GM12878 (cell line): Measurements from ENCODE around the gene SLC5A11.

Experiments used
- ASH2L ChIP-seq: fragments of 300-600, 200-600 bp; sonication (generic); IDR thresholded peaks from 2 replicates; pipeline ENCODE4 v1.6.1; 2017; ENCODE audit warnings: low read depth, mild to moderate bottlenecking, borderline replicate concordance
- BCL11A ChIP-seq: IDR thresholded peaks from 2 replicates; pipeline ENCODE4 v1.6.1; 2011; ENCODE audit warnings: low read depth, low read length
- CREB1 ChIP-seq: IDR thresholded peaks from 2 replicates; pipeline ENCODE4 v1.6.1; 2012; ENCODE audit warnings: low read depth, mild to moderate bottlenecking, inconsistent platforms
- EP300 ChIP-seq, 2 experiments: fragments of 150-350 bp in 1 of 2; IDR thresholded peaks; 2 replicates each; pipeline ENCODE4 v1.6.1; 2011 to 2012; ENCODE audit warnings: low read depth in 2 of 2, low read length in 2 of 2, borderline replicate concordance in 1 of 2, improper control_type of control experiment in 1 of 2, inconsistent platforms in 1 of 2; ENCODE audit not compliant: control insufficient read depth in 1 of 2
- POLR2AphosphoS2 ChIP-seq: IDR thresholded peaks from 2 replicates; pipeline ENCODE4 v1.6.1; 2011; ENCODE audit warnings: low read depth, mild to moderate bottlenecking, low read length, improper control_type of control experiment, moderate library complexity
- SMARCA5 ChIP-seq: fragments of 450-650 bp; IDR thresholded peaks from 2 replicates; pipeline ENCODE4 v1.6.1; 2017; ENCODE audit warnings: mild to moderate bottlenecking
- USF1 ChIP-seq: IDR thresholded peaks from 2 replicates; pipeline ENCODE4 v1.6.1; 2011; ENCODE audit warnings: borderline replicate concordance, low read depth, mild to moderate bottlenecking, moderate library complexity, mixed read lengths, low read length; ENCODE audit not compliant: insufficient read depth; ENCODE audit errors: extremely low read length
- WRNIP1 ChIP-seq: IDR thresholded peaks from 2 replicates; pipeline ENCODE4 v1.6.1; 2011; ENCODE audit warnings: low read depth, low read length, improper control_type of control experiment, borderline replicate concordance
- YY1 ChIP-seq: IDR thresholded peaks from 2 replicates; pipeline ENCODE4 v1.6.1; 2011; ENCODE audit warnings: low read depth, mild to moderate bottlenecking, low read length
- TF ChIP-seq, protein P1 (sequence below): fragments of 450-650 bp; IDR thresholded peaks from 2 replicates; pipeline ENCODE4 v1.6.1; 2017; ENCODE audit warnings: mild to moderate bottlenecking
- TF ChIP-seq, protein P2 (sequence below), 3 experiments: IDR thresholded peaks in 2 of 3; conservative IDR thresholded peaks in 1 of 3; 2 replicates each; pipeline ENCODE4 v1.5.1; 2011; ENCODE audit warnings: low read depth in 3 of 3, low read length in 3 of 3, mild to moderate bottlenecking in 3 of 3, control low read depth in 2 of 3, moderate library complexity in 2 of 3, inconsistent platforms in 1 of 3, mixed read lengths in 1 of 3; ENCODE audit not compliant: control insufficient read depth in 2 of 3, insufficient read depth in 1 of 3; ENCODE audit errors: extremely low read depth in 1 of 3

DNA sequence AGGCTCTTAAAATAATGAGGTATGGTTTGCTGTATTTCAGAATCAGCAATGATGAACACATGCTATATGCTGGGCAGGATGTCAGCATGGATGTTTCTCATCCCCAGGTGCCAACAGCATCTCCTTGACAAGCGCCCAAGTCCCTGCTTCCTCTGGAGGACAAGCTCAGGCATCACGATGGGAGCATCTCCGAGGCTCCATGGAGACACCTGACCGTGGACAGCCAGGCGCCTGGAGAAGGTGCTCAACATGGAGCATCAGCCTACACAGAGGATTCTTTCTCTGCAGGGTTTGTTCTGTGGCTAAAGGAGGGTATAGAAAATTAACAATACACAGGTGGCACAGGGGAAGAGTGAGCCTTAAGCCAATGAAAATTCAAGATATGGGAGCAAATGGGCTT is 72.1 kb downstream of the SLC5A11 start:
- TF ChIP-seq SMARCA5 (no peak), ASH2L (no peak), CREB1 (no peak), BCL11A (no peak), EP300 (IDR thresholded peaks at IDR 0.05; ENCODE audit: borderline replicate concordance in 1 of 2, control insufficient read depth in 1 of 2, low read depth in 2 of 2, low read length in 2 of 2) (no peak), WRNIP1 (no peak), USF1 (no peak), POLR2AphosphoS2 (no peak), YY1 (no peak)
- TF ChIP-seq, protein P1, sequence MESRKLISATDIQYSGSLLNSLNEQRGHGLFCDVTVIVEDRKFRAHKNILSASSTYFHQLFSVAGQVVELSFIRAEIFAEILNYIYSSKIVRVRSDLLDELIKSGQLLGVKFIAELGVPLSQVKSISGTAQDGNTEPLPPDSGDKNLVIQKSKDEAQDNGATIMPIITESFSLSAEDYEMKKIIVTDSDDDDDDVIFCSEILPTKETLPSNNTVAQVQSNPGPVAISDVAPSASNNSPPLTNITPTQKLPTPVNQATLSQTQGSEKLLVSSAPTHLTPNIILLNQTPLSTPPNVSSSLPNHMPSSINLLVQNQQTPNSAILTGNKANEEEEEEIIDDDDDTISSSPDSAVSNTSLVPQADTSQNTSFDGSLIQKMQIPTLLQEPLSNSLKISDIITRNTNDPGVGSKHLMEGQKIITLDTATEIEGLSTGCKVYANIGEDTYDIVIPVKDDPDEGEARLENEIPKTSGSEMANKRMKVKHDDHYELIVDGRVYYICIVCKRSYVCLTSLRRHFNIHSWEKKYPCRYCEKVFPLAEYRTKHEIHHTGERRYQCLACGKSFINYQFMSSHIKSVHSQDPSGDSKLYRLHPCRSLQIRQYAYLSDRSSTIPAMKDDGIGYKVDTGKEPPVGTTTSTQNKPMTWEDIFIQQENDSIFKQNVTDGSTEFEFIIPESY, result no peak
- TF ChIP-seq, protein P2, sequence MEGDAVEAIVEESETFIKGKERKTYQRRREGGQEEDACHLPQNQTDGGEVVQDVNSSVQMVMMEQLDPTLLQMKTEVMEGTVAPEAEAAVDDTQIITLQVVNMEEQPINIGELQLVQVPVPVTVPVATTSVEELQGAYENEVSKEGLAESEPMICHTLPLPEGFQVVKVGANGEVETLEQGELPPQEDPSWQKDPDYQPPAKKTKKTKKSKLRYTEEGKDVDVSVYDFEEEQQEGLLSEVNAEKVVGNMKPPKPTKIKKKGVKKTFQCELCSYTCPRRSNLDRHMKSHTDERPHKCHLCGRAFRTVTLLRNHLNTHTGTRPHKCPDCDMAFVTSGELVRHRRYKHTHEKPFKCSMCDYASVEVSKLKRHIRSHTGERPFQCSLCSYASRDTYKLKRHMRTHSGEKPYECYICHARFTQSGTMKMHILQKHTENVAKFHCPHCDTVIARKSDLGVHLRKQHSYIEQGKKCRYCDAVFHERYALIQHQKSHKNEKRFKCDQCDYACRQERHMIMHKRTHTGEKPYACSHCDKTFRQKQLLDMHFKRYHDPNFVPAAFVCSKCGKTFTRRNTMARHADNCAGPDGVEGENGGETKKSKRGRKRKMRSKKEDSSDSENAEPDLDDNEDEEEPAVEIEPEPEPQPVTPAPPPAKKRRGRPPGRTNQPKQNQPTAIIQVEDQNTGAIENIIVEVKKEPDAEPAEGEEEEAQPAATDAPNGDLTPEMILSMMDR (IDR thresholded peaks at IDR 0.05 in 2 of 3, conservative IDR thresholded peaks at IDR 0.05 in 1 of 3; ENCODE audit: control insufficient read depth in 2 of 3, extremely low read depth in 1 of 3, insufficient read depth in 1 of 3, low read depth in 3 of 3, low read length in 3 of 3), result no peak
